HepG2 (cell line): ENCODE data around the gene NOP58. TPM values are rescaled to one million over a fixed set of nuclear protein-coding genes. Genes with fewer than 3 reads are reported as not detected.

Source experiments
- ARNT ChIP-seq: fragments of 450-650 bp; IDR thresholded peaks from 2 replicates; pipeline ENCODE4 v1.6.1; 2017
- EED ChIP-seq: sonication (generic); formaldehyde crosslinking; IDR thresholded peaks from 2 replicates; pipeline ENCODE4 v1.5.0; 2020; ENCODE audit warnings: mild to moderate bottlenecking, missing genetic modification reagents
- ESRRA ChIP-seq: sonication (generic); formaldehyde crosslinking; IDR thresholded peaks from 2 replicates; pipeline ENCODE4 v1.5.1; 2020; ENCODE audit warnings: mild to moderate bottlenecking, low read depth, missing genetic modification reagents
- GATA4 ChIP-seq: sonication (generic); IDR thresholded peaks from 2 replicates; pipeline ENCODE4 v1.6.1; 2016; ENCODE audit warnings: antibody characterized with exemption, low read depth, borderline replicate concordance
- GATAD1 ChIP-seq: IDR thresholded peaks from 2 replicates; pipeline ENCODE4 v1.6.1; 2016; ENCODE audit warnings: missing genetic modification reagents, missing compliant biosample characterization
- GLMP ChIP-seq: sonication (generic); formaldehyde crosslinking; IDR thresholded peaks from 2 replicates; pipeline ENCODE4 v1.9.0; 2021; ENCODE audit warnings: missing genetic modification reagents, mild to moderate bottlenecking, borderline replicate concordance
- GPBP1L1 ChIP-seq: sonication (generic); formaldehyde crosslinking; IDR thresholded peaks from 2 replicates; pipeline ENCODE4 v1.5.0; 2020; ENCODE audit warnings: mild to moderate bottlenecking, missing genetic modification reagents
- HOXA7 ChIP-seq: sonication (generic); formaldehyde crosslinking; IDR thresholded peaks from 2 replicates; pipeline ENCODE4 v1.8.1; 2022; ENCODE audit warnings: mild to moderate bottlenecking, missing genetic modification reagents, moderate library complexity
- MAFK ChIP-seq, 2 experiments: IDR thresholded peaks in 1 of 2; conservative IDR thresholded peaks in 1 of 2; 2 replicates each; pipeline ENCODE4 v1.6.1; 2011; ENCODE audit warnings: improper control_type of control experiment in 2 of 2, low read length in 2 of 2
- MXD3 ChIP-seq: IDR thresholded peaks from 2 replicates; pipeline ENCODE4 v1.6.1; 2016; ENCODE audit warnings: mild to moderate bottlenecking, missing biosample characterization, missing genetic modification reagents
- NFE2L2 ChIP-seq: fragments of 150-350 bp; IDR thresholded peaks from 2 replicates; pipeline ENCODE4 v1.6.1; 2014; ENCODE audit warnings: low read length
- SMC3 ChIP-seq: IDR thresholded peaks from 2 replicates; pipeline ENCODE4 v1.6.1; 2011; ENCODE audit warnings: low read length, improper control_type of control experiment
- STAT5B ChIP-seq: sonication (generic); formaldehyde crosslinking; IDR thresholded peaks from 2 replicates; pipeline ENCODE4 v1.4.0; 2020; ENCODE audit warnings: missing genetic modification reagents
- YEATS4 ChIP-seq: sonication (generic); formaldehyde crosslinking; IDR thresholded peaks from 2 replicates; pipeline ENCODE4 v1.4.0; 2020; ENCODE audit warnings: missing genetic modification reagents, borderline replicate concordance
- ZBTB37 ChIP-seq: sonication (generic); formaldehyde crosslinking; IDR thresholded peaks from 2 replicates; pipeline ENCODE4 v1.4.0; 2020; ENCODE audit warnings: mild to moderate bottlenecking, missing genetic modification reagents
- ZNF331 ChIP-seq: sonication (generic); formaldehyde crosslinking; IDR thresholded peaks from 2 replicates; pipeline ENCODE4 v1.4.0; 2020; ENCODE audit warnings: missing genetic modification reagents
- ZNF496 ChIP-seq: sonication (generic); formaldehyde crosslinking; IDR thresholded peaks from 2 replicates; pipeline ENCODE4 v1.8.1; 2023; ENCODE audit warnings: mild to moderate bottlenecking, moderate library complexity, missing genetic modification reagents; ENCODE audit not compliant: insufficient replicate concordance
- ZNF75D ChIP-seq: sonication (generic); formaldehyde crosslinking; IDR thresholded peaks from 2 replicates; pipeline ENCODE4 v1.8.1; 2023; ENCODE audit warnings: missing genetic modification reagents, mild to moderate bottlenecking, borderline replicate concordance
- ZNF788 ChIP-seq: sonication (generic); formaldehyde crosslinking; IDR thresholded peaks from 2 replicates; pipeline ENCODE4 v1.5.0; 2020; ENCODE audit warnings: mild to moderate bottlenecking, missing genetic modification reagents, borderline replicate concordance
- ZNF839 ChIP-seq: sonication (generic); formaldehyde crosslinking; IDR thresholded peaks from 2 replicates; pipeline ENCODE4 v1.4.0; 2020; ENCODE audit warnings: missing genetic modification reagents, mild to moderate bottlenecking, borderline replicate concordance
- ZSCAN12 ChIP-seq: sonication (generic); formaldehyde crosslinking; IDR thresholded peaks from 2 replicates; pipeline ENCODE4 v1.9.0; 2021; ENCODE audit warnings: mild to moderate bottlenecking, missing genetic modification reagents
- polyA plus RNA-seq, 8 experiments: library from polyadenylated mRNA; depleted of rRNA in 3 of 8; stranded (reverse) in 7 of 8; unstranded in 1 of 8; fragments of >200 nt; fragmentation: Illumina TruSeq in 4 of 8; extraction: Trizol in 4 of 8; gene quantifications; 2 replicates each; pipeline versions ENCODE4 v1.2.1 to v1.2.3, GENCODE V29; 2011 to 2016; ENCODE audit warnings: low read depth in 4 of 8, missing spikeins in 1 of 8, mixed read lengths in 1 of 8; ENCODE audit not compliant: insufficient read depth in 1 of 8
- total RNA-seq, 5 experiments: library from RNA; depleted of rRNA; stranded (reverse); fragments of >200 nt; fragmentation: Illumina TruSeq; extraction: Trizol; gene quantifications; 2 replicates each; pipeline ENCODE4 v1.2.3, GENCODE V29; 2016; ENCODE audit warnings: low read depth in 1 of 5
- TF ChIP-seq, protein P1 (sequence below): sonication (generic); formaldehyde crosslinking; IDR thresholded peaks from 2 replicates; pipeline ENCODE4 v1.8.0; 2022; ENCODE audit warnings: mild to moderate bottlenecking, missing genetic modification reagents, moderate library complexity
- TF ChIP-seq, protein P2 (sequence below): sonication (generic); formaldehyde crosslinking; IDR thresholded peaks from 2 replicates; pipeline ENCODE4 v1.8.1; 2023; ENCODE audit warnings: mild to moderate bottlenecking, missing genetic modification reagents

NOP58 gene
- total and polyA plus RNA-seq, 2 of the 13 experiments (the other 11 are each of a cell fraction or from before 2014, with no cell fraction given) = 74.9 to 203 TPM

- TF ChIP-seq MXD3 (peak; percentile 84), STAT5B (0 out of 2 replicates have a peak, but pooled peaks have one; percentile 10), SMC3 (no peak), GLMP (CRISPR knock-in tag) (no peak), GPBP1L1 (no peak), ZSCAN12 (CRISPR knock-in tag) (no peak), ZNF788 (CRISPR knock-in tag) (peak; percentile 80), EED (CRISPR knock-in tag) (peak; percentile 38), ESRRA (CRISPR knock-in tag) (peak; percentile 68), GATAD1 (CRISPR knock-in tag) (peak; percentile 95), ZBTB37 (CRISPR knock-in tag) (no peak), ZNF496 (CRISPR knock-in tag) (no peak), ZNF75D (CRISPR knock-in tag) (no peak), HOXA7 (CRISPR knock-in tag) (peak; percentile 93), MAFK (conservative IDR thresholded peaks at IDR 0.05 in 1 of 2, IDR thresholded peaks at IDR 0.05 in 1 of 2; ENCODE audit: low read length in 2 of 2) (no peak), ARNT (no peak), ZNF839 (CRISPR knock-in tag) (0 out of 2 replicates have a peak, but pooled peaks have one; percentile 64), NFE2L2 (no peak), GATA4 (no peak; the same call in 1 of the 2 replicates), YEATS4 (peak; percentile 93), ZNF331 (CRISPR knock-in tag) (peak; percentile 83)
- TF ChIP-seq, protein P1, sequence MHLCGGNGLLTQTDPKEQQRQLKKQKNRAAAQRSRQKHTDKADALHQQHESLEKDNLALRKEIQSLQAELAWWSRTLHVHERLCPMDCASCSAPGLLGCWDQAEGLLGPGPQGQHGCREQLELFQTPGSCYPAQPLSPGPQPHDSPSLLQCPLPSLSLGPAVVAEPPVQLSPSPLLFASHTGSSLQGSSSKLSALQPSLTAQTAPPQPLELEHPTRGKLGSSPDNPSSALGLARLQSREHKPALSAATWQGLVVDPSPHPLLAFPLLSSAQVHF (CRISPR knock-in tag) = peak; percentile 90
- TF ChIP-seq, protein P2, sequence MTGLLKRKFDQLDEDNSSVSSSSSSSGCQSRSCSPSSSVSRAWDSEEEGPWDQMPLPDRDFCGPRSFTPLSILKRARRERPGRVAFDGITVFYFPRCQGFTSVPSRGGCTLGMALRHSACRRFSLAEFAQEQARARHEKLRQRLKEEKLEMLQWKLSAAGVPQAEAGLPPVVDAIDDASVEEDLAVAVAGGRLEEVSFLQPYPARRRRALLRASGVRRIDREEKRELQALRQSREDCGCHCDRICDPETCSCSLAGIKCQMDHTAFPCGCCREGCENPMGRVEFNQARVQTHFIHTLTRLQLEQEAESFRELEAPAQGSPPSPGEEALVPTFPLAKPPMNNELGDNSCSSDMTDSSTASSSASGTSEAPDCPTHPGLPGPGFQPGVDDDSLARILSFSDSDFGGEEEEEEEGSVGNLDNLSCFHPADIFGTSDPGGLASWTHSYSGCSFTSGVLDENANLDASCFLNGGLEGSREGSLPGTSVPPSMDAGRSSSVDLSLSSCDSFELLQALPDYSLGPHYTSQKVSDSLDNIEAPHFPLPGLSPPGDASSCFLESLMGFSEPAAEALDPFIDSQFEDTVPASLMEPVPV (CRISPR knock-in tag) = peak; percentile 52; the same call in 1 of the 2 replicates
These were observed 27.0 kb upstream of the NOP58 start, which contains the start of gene SUMO1 (continued) for GRCh38 chr2:202238234-202239197.
